ENCODE measurements around the gene CRB2. TPM values are rescaled to one million over a fixed set of nuclear protein-coding genes. Genes with fewer than 3 reads are reported as not detected.

Gene CRB2
- total RNA-seq, 3 donors from 2014 or later, result 0.47 to 3.7 (median 1.1) TPM

GRCh38 chr9:123361086-123361730 lies 5.2 kb downstream of the CRB2 start:
- no peaks in the 10 kb centered on the region for H3K36me3 ChIP-seq (ENCODE audit: low read depth)
- H3K9me3 ChIP-seq, result no peaks in the 10 kb centered on the region
- no peak overlapping the region for H3K4me3 ChIP-seq
- peak; percentile 57 for ATAC-seq
- TF ChIP-seq CTCF (IDR thresholded peaks at IDR 0.05), result no peak
- peak in 1 of 3 donors; percentile 63 for DNase-seq
- peaks cover 14% of the 10 kb centered on the region for H3K4me1 ChIP-seq (ENCODE audit: low read depth)
- intact Hi-C loops (cut with DNase I, micrococcal nuclease), result no loop called here

GRCh38 chr9:123361731-123362510 lies 5.9 kb downstream of the CRB2 start:
- ATAC-seq, result no peak
- TF ChIP-seq CTCF (IDR thresholded peaks at IDR 0.05), result no peak
- H3K4me1 ChIP-seq (ENCODE audit: low read depth), result peaks cover 14% of the 10 kb centered on the region
- no peak overlapping the region for H3K4me3 ChIP-seq
- DNase-seq, result peak in 1 of 3 donors; percentile 22
- no peaks in the 10 kb centered on the region for H3K9me3 ChIP-seq
- intact Hi-C loops (cut with DNase I, micrococcal nuclease), result no loop called here
- no peaks in the 10 kb centered on the region for H3K36me3 ChIP-seq (ENCODE audit: low read depth)

- no peaks in the 10 kb centered on the region for H3K36me3 ChIP-seq (ENCODE audit: low read depth)
- intact Hi-C loops (cut with DNase I, micrococcal nuclease), result no loop called here
- H3K4me1 ChIP-seq (ENCODE audit: low read depth), result peaks cover 14% of the 10 kb centered on the region
- H3K9me3 ChIP-seq, result no peaks in the 10 kb centered on the region
- no peak for TF ChIP-seq CTCF (IDR thresholded peaks at IDR 0.05)
- H3K4me3 ChIP-seq, result no peak overlapping the region
- ATAC-seq, result no peak
- DNase-seq, result no peak
These were observed 6.9 kb downstream of the CRB2 start for GRCh38 chr9:123362856-123363255.

- no peak for DNase-seq
- Histone ChIP-seq H3K4me1 (ENCODE audit: low read depth) (peaks cover 14% of the 10 kb centered on the region), H3K4me3 (no peak overlapping the region), H3K9me3 (no peaks in the 10 kb centered on the region), H3K36me3 (ENCODE audit: low read depth) (no peaks in the 10 kb centered on the region)
- no peak for TF ChIP-seq CTCF (IDR thresholded peaks at IDR 0.05)
- ATAC-seq, result no peak
- intact Hi-C loops (cut with DNase I, micrococcal nuclease), result no loop called here
These were observed 8.3 kb downstream of the CRB2 start for GRCh38 chr9:123364241-123364824.

- peaks cover 6% of the 10 kb centered on the region for H3K4me1 ChIP-seq (ENCODE audit: low read depth)
- H3K9me3 ChIP-seq, result no peaks in the 10 kb centered on the region
- ATAC-seq (no peak), DNase-seq (no peak)
- H3K36me3 ChIP-seq (ENCODE audit: low read depth), result no peaks in the 10 kb centered on the region
- no peak for TF ChIP-seq CTCF (IDR thresholded peaks at IDR 0.05)
- intact Hi-C loops (cut with DNase I, micrococcal nuclease), result no loop called here
- H3K4me3 ChIP-seq, result no peak overlapping the region
These were observed 9.4 kb downstream of the CRB2 start for GRCh38 chr9:123365287-123365880.

Data from mucosa of descending colon (tissue), 3 donors.